IMR-90 (cell line): Measurements from ENCODE around the gene SYNPR. TPM values are rescaled to one million over a fixed set of nuclear protein-coding genes. Genes with fewer than 3 reads are reported as not detected.

Experiments used
- ATAC-seq: fragments of 200-7000 bp; cut with Tn5 transposase; 2 replicates; pipeline ENCODE4 v1.9.1; 2020; ENCODE audit warnings: low read depth, mild to moderate bottlenecking, moderate library complexity
- Bru-seq: library from RNA; stranded (reverse); fragments of 400-500 nt; gene quantifications from one replicate; lab custom pipeline; 2021; lab: Mats Ljungman, UMichigan
- BruChase-seq, 2 experiments: library from RNA; stranded (reverse); fragments of 400-500 nt; gene quantifications; one replicate each; lab custom pipeline; 2021; lab: Mats Ljungman, UMichigan
- BruUV-seq: library from RNA; stranded (reverse); fragments of 400-500 nt; replicated peaks from 2 replicates; lab custom pipeline; 2021; lab: Mats Ljungman, UMichigan
- CTCF ChIA-PET: fragments of 300-600 bp; formaldehyde crosslinking; extraction: SDS; loops from one replicate; lab custom pipeline; 2021; ENCODE audit warnings: antibody characterized with exemption; lab: Yijun Ruan, JAX
- POLR2A ChIA-PET: fragments of 300-600 bp; sonication (Branson Sonifier 250); formaldehyde crosslinking; loops from one replicate; lab custom pipeline; 2022; ENCODE audit warnings: antibody characterized with exemption; ENCODE audit not compliant: unreplicated experiment; lab: Charles Lee
- DNase-seq: peaks from one replicate; pipeline ENCODE4 v3.0.0; 2013
- H2AFZ ChIP-seq: replicated peaks from 2 replicates; pipeline ENCODE3; 2013; ENCODE audit warnings: low read length, mild to moderate bottlenecking; ENCODE audit not compliant: poor library complexity
- H2AK5ac ChIP-seq: 2 replicates; pipeline ENCODE4 v1.6.1; 2013; ENCODE audit warnings: low read depth, low read length, inconsistent platforms
- H2AK9ac ChIP-seq: replicated peaks from 2 replicates; pipeline ENCODE3; 2013; ENCODE audit warnings: mild to moderate bottlenecking, low read depth, low read length, moderate library complexity; ENCODE audit not compliant: poor library complexity
- H2BK120ac ChIP-seq: 2 replicates; pipeline ENCODE4 v1.6.1; 2013; ENCODE audit warnings: low read depth, low read length, inconsistent platforms
- H2BK15ac ChIP-seq: 3 replicates; pipeline ENCODE4 v1.6.1; 2013; ENCODE audit warnings: low read depth, low read length, inconsistent platforms
- H2BK20ac ChIP-seq: 2 replicates; pipeline ENCODE4 v1.6.1; 2013; ENCODE audit warnings: low read depth, mild to moderate bottlenecking, inconsistent platforms, low read length, moderate library complexity
- H2BK5ac ChIP-seq: 2 replicates; pipeline ENCODE4 v1.6.1; 2013; ENCODE audit warnings: mild to moderate bottlenecking, low read depth, low read length, inconsistent platforms; ENCODE audit not compliant: poor library complexity, severe bottlenecking
- H3K14ac ChIP-seq: replicated peaks from 2 replicates; pipeline ENCODE4 v1.6.1; 2013; ENCODE audit warnings: low read depth, low read length, inconsistent platforms
- H3K18ac ChIP-seq: 2 replicates; pipeline ENCODE4 v1.6.1; 2013; ENCODE audit warnings: low read depth, low read length, control low read depth
- H3K23ac ChIP-seq: 2 replicates; pipeline ENCODE4 v1.6.1; 2013; ENCODE audit warnings: low read depth, low read length, inconsistent platforms
- H3K27ac ChIP-seq: 2 replicates; pipeline ENCODE4 v1.5.1; 2013; ENCODE audit warnings: mild to moderate bottlenecking, control low read depth, low read length; ENCODE audit not compliant: insufficient read depth
- H3K27me3 ChIP-seq: 2 replicates; pipeline ENCODE4 v1.6.1; 2013; ENCODE audit warnings: low read length; ENCODE audit not compliant: control insufficient read depth, insufficient read depth
- H3K36me3 ChIP-seq: 2 replicates; pipeline ENCODE4 v1.6.1; 2013; ENCODE audit warnings: low read length, mixed read lengths; ENCODE audit not compliant: control insufficient read depth, insufficient read depth
- H3K4ac ChIP-seq: 2 replicates; pipeline ENCODE4 v1.6.1; 2013; ENCODE audit warnings: low read depth, low read length, inconsistent platforms
- H3K4me1 ChIP-seq: 2 replicates; pipeline ENCODE4 v1.6.1; 2013; ENCODE audit warnings: low read length, mixed read lengths; ENCODE audit not compliant: control insufficient read depth, insufficient read depth
- H3K4me2 ChIP-seq: 2 replicates; pipeline ENCODE4 v1.6.1; 2013; ENCODE audit warnings: low read depth, mild to moderate bottlenecking, control low read depth, low read length, moderate library complexity
- H3K4me3 ChIP-seq: 2 replicates; pipeline ENCODE4 v1.5.1; 2013; ENCODE audit warnings: low read depth, mild to moderate bottlenecking, control low read depth, low read length, moderate library complexity; ENCODE audit not compliant: insufficient read depth
- H3K56ac ChIP-seq: 2 replicates; pipeline ENCODE4 v1.6.1; 2013; ENCODE audit warnings: low read length, inconsistent platforms; ENCODE audit not compliant: insufficient read depth; ENCODE audit errors: extremely low read depth
- H3K79me1 ChIP-seq, 2 experiments: 2 replicates each; pipeline ENCODE4 v1.6.1; 2013; ENCODE audit warnings: low read length in 2 of 2, inconsistent platforms in 1 of 2, low read depth in 1 of 2
- H3K9ac ChIP-seq: 2 replicates; pipeline ENCODE4 v1.6.1; 2013; ENCODE audit warnings: low read depth, low read length, control low read depth
- H3K9me1 ChIP-seq: 2 replicates; pipeline ENCODE4 v1.6.1; 2013; ENCODE audit warnings: low read length, inconsistent platforms; ENCODE audit not compliant: insufficient read depth
- H3K9me3 ChIP-seq: 2 replicates; pipeline ENCODE4 v1.6.1; 2013; ENCODE audit warnings: low read length; ENCODE audit not compliant: control insufficient read depth, insufficient read depth
- H4K20me1 ChIP-seq: 2 replicates; pipeline ENCODE4 v1.6.1; 2013; ENCODE audit warnings: low read length, inconsistent platforms; ENCODE audit not compliant: insufficient read depth
- H4K5ac ChIP-seq: 2 replicates; pipeline ENCODE4 v1.6.1; 2013; ENCODE audit warnings: mild to moderate bottlenecking, low read depth, low read length, control low read depth
- H4K8ac ChIP-seq, 2 experiments: 2 replicates each; pipeline ENCODE4 v1.6.1; 2013; ENCODE audit warnings: low read depth in 2 of 2, low read length in 2 of 2, control low read depth in 1 of 2, inconsistent platforms in 1 of 2
- H4K91ac ChIP-seq: 2 replicates; pipeline ENCODE4 v1.6.1; 2013; ENCODE audit warnings: low read depth, low read length, inconsistent platforms; ENCODE audit not compliant: insufficient read depth
- BHLHE40 ChIP-seq: fragments of 150-350 bp; IDR thresholded peaks from 2 replicates; pipeline ENCODE4 v1.6.1; 2016; ENCODE audit warnings: mild to moderate bottlenecking, low read depth, low read length
- CEBPB ChIP-seq: IDR thresholded peaks from 2 replicates; pipeline ENCODE4 v1.6.1; 2012; ENCODE audit warnings: low read depth, low read length, improper control_type of control experiment
- CHD1 ChIP-seq: IDR thresholded peaks from 2 replicates; pipeline ENCODE4 v1.6.1; 2012; ENCODE audit warnings: low read depth, low read length, improper control_type of control experiment
- MAFK ChIP-seq: IDR thresholded peaks from 2 replicates; pipeline ENCODE4 v1.6.1; 2012; ENCODE audit warnings: low read depth, low read length, improper control_type of control experiment
- MAZ ChIP-seq: IDR thresholded peaks from 2 replicates; pipeline ENCODE4 v1.6.1; 2012; ENCODE audit warnings: low read depth, mild to moderate bottlenecking, low read length, improper control_type of control experiment, moderate library complexity, borderline replicate concordance
- MXI1 ChIP-seq: IDR thresholded peaks from 2 replicates; pipeline ENCODE4 v1.6.1; 2012; ENCODE audit warnings: low read depth, mild to moderate bottlenecking, low read length, moderate library complexity, borderline replicate concordance
- NFE2L2 ChIP-seq: fragments of 150-350 bp; IDR thresholded peaks from 2 replicates; pipeline ENCODE4 v1.6.1; 2016; ENCODE audit warnings: low read depth, mild to moderate bottlenecking, low read length
- RAD21 ChIP-seq: IDR thresholded peaks from 2 replicates; pipeline ENCODE4 v1.6.1; 2012; ENCODE audit warnings: low read length, improper control_type of control experiment
- RFX5 ChIP-seq: IDR thresholded peaks from 2 replicates; pipeline ENCODE4 v1.8.0; 2012; ENCODE audit warnings: low read depth, mild to moderate bottlenecking, low read length, moderate library complexity
- WGBS, 2 experiments: methylation state at CpG; one replicate each; pipeline versions ENCODE4 v1.1.5 to v1.1.7; 2013; ENCODE audit warnings: missing lambda C conversion rate in 2 of 2; ENCODE audit not compliant: insufficient read length in 1 of 2; ENCODE audit errors: extremely low coverage in 2 of 2; 5-methylcytosine and 5-hydroxymethylcytosine counted together
- dilution Hi-C: fragments of 300-500 bp; cut with HindIII; formaldehyde crosslinking; loops from one replicate; pipeline ENCODE4 v1.14.3; 2018; ENCODE audit warnings: low sequenced_read_pairs; ENCODE audit not compliant: unreplicated experiment
- in situ Hi-C: fragments of 300-500 bp; cut with MboI; formaldehyde crosslinking; loops from 3 replicates; pipeline ENCODE4 v1.14.3; 2019; ENCODE audit warnings: low sequenced_read_pairs, inconsistent platforms, mixed read lengths
- intact Hi-C: fragments of 100-400 bp; cut with micrococcal nuclease; formaldehyde crosslinking; loops from 2 replicates; pipeline ENCODE4 v1.10.0; 2022
- long read RNA-seq: library from polyadenylated mRNA; unstranded; transcript quantifications from one replicate; pipeline ENCODE4 v2.0.0, GENCODE V29; 2021; ENCODE audit not compliant: unreplicated experiment
- polyA plus RNA-seq, 3 experiments: library from polyadenylated mRNA; depleted of rRNA; stranded (reverse); fragments of >200 nt; gene quantifications; 2 replicates each; pipeline ENCODE4 v1.2.3, GENCODE V29; 2012; ENCODE audit warnings: low replicate concordance in 1 of 3
- total RNA-seq: library from RNA; depleted of rRNA; stranded (reverse); fragments of >200 nt; gene quantifications from 2 replicates; pipeline ENCODE4 v1.2.3, GENCODE V29; 2012; rRNA removed

SYNPR gene
- total RNA-seq (not detected in 2 replicates), polyA plus RNA-seq (2012; rRNA removed) (not detected in 2 replicates), Bru-seq, nascent RNA (percentile 0 among the genes with signal in this experiment), BruChase-seq, experiment 1, labeled RNA remaining after a 6-hour chase (percentile 0 among the genes with signal in this experiment), BruChase-seq, experiment 2, labeled RNA remaining after a 2-hour chase (not detected)
- polyA plus RNA-seq (2012; cell fraction: cytosol; rRNA removed): not detected in 2 replicates
- polyA plus RNA-seq (2012; cell fraction: nucleus; rRNA removed; ENCODE audit: low replicate concordance): not detected in 2 replicates
- long read RNA-seq: 0 reads

- H4K91ac ChIP-seq: no peak within 1 kb of the TSS
- no peak within 1 kb of the TSS for H2BK5ac ChIP-seq
- H3K56ac ChIP-seq: no peak within 1 kb of the TSS
- H3K27me3 ChIP-seq: peaks cover 3% of the 10 kb centered on the region; the same call in 1 of the 2 replicates
- intact Hi-C loops: no loop called here
- no peak within 1 kb of the TSS for H2AK5ac ChIP-seq
- H3K14ac ChIP-seq: no peak within 1 kb of the TSS
- ATAC-seq (no peak), DNase-seq (no peak)
- H4K8ac ChIP-seq: no peak within 1 kb of the TSS
- dilution Hi-C loops: no loop called here
- no peaks in the 10 kb centered on the region for H3K9me3 ChIP-seq
- H2BK20ac ChIP-seq: no peak within 1 kb of the TSS
- POLR2A ChIA-PET: no interaction called here
- H3K4me2 ChIP-seq: no peak within 1 kb of the TSS
- BruUV-seq: no TSS peak
- CTCF ChIA-PET: no interaction called here
- no peak within 1 kb of the TSS for H4K5ac ChIP-seq
- H2BK15ac ChIP-seq: no peak within 1 kb of the TSS
- no peaks in the 10 kb centered on the region for H4K20me1 ChIP-seq
- no peak within 1 kb of the TSS for H3K23ac ChIP-seq
- no peak within 1 kb of the TSS for H2BK120ac ChIP-seq
- no peak within 1 kb of the TSS for H2AFZ ChIP-seq
- no peaks in the 10 kb centered on the region for H3K9me1 ChIP-seq
- no peaks in the 10 kb centered on the region for H3K4me1 ChIP-seq
- no peak within 1 kb of the TSS for H3K27ac ChIP-seq
- H3K4me3 ChIP-seq: no peak within 1 kb of the TSS
- WGBS, 2 experiments: 0% methylated on average over 6 of the region's 45 CpGs; no CpG with 5 or more reads in 1 of the 2 experiments
- no peak within 1 kb of the TSS for H3K9ac ChIP-seq
- in situ Hi-C loops: no loop called here
- TF ChIP-seq MAFK (no peak), CEBPB (no peak), MXI1 (no peak), BHLHE40 (no peak), RFX5 (no peak), CHD1 (no peak), MAZ (no peak), RAD21 (no peak), NFE2L2 (no peak)
- H3K79me1 ChIP-seq: no peaks in the 10 kb centered on the region
- H3K4ac ChIP-seq: no peak within 1 kb of the TSS
- no peak within 1 kb of the TSS for H2AK9ac ChIP-seq
- no peaks in the 10 kb centered on the region for H3K36me3 ChIP-seq
- H3K18ac ChIP-seq: no peak within 1 kb of the TSS
Observed at GRCh38 chr3:63278171-63279004, at the start of gene SYNPR. Gene SYNPR, plus strand, starts transcription at chr3:63278308.
